GM18909 (cell line): ENCODE data around the gene PFN4.

Experiments
- ATAC-seq: cut with Tn5 transposase; IDR thresholded peaks from one replicate; pipeline ENCODE4 v1.9.1; 2021; ENCODE audit warnings: mild to moderate bottlenecking; ENCODE audit not compliant: unreplicated experiment, poor library complexity

Gene PFN4

DNA sequence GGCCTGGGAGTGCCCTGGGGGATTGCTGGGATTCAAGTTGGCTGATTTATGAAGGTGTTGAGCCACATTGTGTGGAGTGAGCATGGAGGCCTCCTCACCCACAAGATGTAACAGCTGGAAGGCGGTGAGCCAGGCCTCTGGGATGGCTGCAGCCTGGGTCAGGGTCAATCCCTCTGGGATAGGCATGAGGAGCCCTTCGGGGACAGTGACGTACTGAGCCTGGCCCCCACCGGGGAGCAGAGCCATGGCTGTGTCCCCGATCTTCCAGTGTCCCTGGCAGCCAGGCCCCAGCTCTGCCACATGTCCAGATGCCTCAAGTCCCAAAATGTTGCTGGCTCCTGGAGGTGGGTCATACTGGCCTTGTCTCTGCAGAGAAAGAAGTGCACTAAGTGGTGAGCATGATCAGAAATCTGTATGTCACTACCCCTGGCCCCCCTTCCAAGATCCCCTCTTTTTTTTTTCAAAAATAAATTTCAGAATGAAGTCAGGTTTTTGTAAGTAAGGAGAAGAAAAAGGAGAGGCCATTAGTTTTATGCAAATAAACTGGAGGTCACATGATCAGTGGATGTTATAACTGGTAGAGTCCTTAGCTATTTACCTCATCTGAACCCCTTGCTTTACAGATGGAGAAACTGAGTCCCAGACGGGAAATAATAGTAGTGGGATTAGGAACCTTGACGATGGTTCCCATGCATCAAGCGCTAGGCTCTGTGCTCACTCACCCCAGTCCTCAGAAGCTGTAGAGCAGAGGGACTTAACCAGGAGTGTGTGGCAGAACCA, 40.2 kb downstream of the PFN4 start:
- ATAC-seq: no peak

DNA sequence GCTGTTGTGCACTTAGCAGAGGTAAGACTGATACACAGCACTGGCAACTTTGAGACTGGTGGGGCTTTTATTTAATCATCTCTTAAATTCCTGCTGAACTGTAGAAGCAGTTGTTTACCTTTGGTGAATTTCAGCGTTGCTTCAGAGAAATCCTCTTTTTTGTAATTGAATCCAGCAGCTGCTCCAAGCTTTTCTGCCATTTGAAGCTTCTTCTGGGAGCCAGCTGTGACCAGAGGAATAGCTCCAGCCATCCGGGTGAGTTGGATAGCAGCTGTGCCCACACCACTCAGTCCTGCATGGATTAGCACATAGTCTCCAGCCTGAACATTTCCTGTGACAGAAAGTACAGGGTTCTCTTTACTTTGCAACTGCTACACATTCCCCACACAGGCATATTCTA, 42.4 kb downstream of the PFN4 start:
- ATAC-seq: no peak

DNA sequence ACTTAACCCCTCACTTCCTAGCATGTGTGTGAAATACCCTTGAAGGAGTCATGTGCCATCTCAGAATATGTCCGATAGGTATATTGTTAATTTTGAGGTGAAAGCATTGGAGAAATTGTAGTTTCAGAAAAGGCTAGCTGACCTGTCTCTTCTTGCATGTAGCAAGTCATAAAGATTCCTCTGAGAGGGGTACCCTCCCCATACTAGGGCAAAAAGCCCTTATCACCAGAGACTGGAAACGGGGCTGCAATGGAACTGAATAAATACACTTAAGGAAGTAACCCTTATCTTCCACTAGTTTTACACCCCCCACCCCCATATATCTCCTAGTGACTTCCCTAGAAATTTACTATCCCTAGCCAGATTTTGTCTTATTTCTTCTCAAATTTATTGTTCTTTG, 45.3 kb downstream of the PFN4 start:
- ATAC-seq: no peak

DNA sequence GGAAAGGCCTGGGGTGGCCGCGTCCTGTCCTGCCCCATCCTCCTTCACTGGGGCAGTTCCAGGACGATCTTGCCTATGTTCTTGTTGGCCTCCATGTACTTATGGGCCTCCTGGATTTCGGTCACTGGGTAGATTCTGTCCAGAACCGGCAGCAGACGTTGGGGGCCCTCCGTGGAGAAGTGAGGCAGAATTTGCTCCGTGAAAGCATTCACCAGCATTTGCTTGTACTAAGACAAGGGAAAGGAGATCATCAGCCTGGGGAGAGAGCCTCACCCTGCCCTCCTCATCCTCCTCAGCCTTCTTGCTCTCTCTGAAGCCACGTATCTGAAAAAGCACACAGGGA, 45.6 kb downstream of the PFN4 start:
- ATAC-seq: no peak

DNA sequence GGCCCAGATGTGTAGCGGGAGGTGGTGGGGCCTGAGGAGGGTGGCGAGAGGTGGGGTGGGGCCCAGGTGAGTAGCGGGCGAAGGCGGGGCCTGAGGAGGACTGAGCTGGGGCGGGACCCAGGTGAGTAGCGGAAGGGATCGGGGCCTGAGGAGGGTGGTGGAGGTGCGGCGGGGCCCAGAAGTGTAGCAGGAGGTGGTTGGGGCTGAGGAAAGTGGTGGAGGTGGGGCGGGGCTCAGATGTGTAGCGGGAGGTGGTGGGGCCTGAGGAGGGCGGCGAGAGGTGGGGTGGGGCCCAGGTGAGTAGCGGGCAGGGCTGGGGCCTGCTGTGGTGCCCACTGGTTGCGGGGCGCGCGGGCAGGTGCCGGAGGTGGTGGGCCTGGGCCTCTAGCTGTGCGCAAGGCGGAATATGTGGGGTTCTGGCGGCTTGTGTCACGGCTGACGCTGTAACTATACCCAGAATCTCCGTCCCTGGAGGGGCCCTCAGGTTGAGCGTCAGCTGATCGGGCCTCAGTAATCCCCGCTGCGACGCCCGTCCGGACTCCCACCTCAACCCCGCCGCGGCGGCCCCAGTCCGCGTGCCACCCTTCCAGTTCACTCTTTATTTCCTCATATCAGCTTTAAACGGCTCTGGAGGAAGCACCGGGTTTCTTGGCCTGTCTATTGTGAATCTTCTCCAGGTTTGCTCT, 46.1 kb downstream of the PFN4 start:
- ATAC-seq: peak; percentile 1

DNA sequence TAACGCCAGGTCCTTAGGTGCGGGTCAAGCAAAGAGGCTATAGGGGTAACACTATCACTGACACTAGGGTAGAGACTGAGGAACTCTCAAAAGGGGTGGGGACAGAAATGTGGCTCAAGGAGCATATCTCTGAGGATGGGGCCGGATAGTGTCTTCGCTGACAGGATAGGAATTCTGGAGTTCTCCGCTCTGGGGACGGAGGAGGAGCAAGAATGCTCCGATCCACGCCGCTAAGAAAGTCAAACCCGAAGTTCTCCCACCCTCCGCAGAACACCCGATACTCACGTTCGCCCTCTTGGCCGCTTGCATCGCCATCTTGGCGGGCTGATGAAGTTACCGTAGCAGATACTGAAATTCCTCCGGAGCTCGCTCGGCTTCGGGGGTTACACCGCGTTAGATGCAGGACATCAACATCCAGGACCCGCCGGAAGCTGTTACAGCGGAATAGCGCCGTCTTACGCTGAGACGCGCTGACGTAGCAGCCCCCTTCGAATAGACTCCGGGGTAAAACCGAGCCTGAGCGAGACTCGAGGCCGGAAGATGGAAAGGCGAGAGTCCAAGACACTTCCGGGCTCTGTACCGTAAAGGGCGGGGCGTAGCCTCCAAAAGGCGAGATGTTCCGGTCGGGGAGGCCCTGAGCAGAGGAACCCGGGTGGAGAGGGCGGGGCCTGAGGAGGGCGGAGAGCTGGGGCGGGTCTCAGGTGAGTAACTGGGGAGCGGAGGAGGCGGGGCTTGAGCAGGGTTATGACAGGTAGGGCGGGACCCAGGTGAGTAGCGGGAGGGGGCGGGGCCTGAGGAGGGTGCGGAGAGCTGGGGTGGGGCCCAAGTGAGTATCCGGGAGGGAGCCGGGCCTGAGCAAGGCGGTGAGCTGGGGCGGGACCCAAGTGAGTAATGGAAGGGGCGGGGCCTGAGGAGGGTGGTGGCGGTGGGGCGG, 47.0 kb downstream of the PFN4 start, which contains the start of gene SF3B6:
SF3B6 (minus strand) TSS at position 412 of the 934 bp plus-strand sequence; CDS start at position 315, 97 bp downstream.
- ATAC-seq: peak; percentile 95

DNA sequence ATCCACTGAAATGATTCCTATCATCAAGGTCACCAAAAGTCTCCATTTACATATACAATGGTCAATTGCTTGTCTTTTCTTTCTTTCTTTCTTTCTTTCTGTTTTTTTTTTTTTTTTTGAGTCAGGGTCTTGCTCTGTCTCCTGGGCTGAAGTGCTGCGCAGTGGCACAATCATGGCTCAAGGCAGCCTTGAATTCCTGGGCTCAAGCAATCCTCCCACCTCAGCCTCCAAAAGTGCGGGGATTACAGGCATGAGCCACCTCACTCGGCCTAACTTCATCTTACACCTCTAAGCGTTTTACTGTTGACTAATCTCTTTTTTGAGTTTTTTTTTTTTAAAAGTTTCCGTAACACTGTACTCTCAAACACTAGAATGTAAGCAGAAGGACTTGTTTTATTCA, 47.9 kb downstream of the PFN4 start:
- no peak for ATAC-seq

DNA sequence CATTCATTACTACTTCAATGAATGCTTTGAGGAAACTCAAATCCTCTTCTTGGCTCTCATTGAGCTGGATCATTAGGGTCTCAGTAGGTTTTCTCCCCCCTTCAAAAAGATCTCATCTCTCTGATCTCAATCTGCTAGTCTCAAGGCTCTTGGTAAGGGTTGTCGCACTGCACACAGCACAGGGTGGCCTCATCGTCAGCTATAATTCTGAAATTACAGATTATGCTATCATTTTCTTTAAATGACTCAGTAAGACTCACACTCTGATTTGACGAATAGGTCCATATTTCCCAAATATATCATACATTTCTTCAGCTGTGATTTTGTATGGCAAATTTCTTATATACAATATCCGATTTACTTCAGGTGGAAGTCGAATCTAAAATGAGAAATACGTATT, 49.3 kb downstream of the PFN4 start:
- no peak for ATAC-seq

DNA sequence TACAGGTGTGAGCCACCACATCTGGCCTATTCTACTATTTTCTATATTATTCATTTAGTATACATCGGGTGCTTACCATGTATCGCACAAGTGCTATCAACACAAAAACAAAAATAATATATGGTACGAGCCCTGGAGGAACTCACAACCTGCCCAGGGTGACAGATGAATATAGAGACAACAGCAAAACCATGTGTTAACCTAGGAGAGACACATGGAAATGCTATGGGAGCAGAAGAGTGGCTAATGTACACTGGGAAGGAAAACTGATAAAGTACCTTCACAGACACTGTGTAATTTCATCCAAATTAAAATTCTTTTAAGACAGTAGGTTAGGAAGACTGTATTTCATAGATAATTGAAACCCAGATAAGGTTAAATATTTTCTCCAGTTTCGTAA, 50.9 kb downstream of the PFN4 start:
- ATAC-seq: no peak

DNA sequence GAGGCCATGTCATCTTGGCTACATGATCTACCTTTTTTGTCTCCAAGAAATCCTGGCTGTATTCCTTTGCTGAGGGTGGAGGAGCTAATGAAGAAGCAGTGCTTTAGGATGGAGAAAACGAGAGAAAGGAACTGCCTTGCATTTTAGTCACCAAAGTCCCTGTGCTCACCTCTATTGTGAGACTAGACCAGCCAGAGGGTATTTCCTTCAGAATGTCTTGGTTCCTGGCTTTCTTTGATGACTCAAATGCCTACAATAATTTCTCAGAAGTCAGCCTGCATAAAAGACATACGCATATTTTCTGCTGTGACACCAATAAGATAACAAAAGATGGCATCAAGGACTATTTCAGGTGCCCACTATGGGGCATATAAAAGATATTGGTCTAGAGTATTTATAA, 57.8 kb downstream of the PFN4 start:
- no peak for ATAC-seq
